Spleen (tissue), 7 donors: Measurements from ENCODE around the gene MT1H.

Experiments used
- POLR2A ChIP-seq, 3 donors: fragments of 450-650 bp; IDR thresholded peaks; one replicate each; pipeline ENCODE4 v1.5.1; 2017; ENCODE audit warnings: antibody characterized with exemption in 3 of 3, mild to moderate bottlenecking in 1 of 3
- TF ChIP-seq, protein P1 (sequence below), 11 experiments: fragments of 200-600 bp in 7 of 11; fragments of 450-650 bp in 4 of 11; sonication (generic) in 4 of 11; IDR thresholded peaks in 8 of 11; conservative IDR thresholded peaks in 3 of 11; 1 replicate in 7 of 11; 2 replicates in 4 of 11; pipeline versions ENCODE4 v1.4.0 to v1.8.0; 2016 to 2021; ENCODE audit warnings: antibody characterized with exemption in 11 of 11, inconsistent platforms in 4 of 11, mild to moderate bottlenecking in 1 of 11
- donor health status: DM: no; HTN: no; CAD: no; lungs with moderate emphysema.
- donor health status: DM: no; HTN: no; CAD: no.
- donor health status: DM: no; HTN: no; CAD: no.

- TF ChIP-seq, protein P1, sequence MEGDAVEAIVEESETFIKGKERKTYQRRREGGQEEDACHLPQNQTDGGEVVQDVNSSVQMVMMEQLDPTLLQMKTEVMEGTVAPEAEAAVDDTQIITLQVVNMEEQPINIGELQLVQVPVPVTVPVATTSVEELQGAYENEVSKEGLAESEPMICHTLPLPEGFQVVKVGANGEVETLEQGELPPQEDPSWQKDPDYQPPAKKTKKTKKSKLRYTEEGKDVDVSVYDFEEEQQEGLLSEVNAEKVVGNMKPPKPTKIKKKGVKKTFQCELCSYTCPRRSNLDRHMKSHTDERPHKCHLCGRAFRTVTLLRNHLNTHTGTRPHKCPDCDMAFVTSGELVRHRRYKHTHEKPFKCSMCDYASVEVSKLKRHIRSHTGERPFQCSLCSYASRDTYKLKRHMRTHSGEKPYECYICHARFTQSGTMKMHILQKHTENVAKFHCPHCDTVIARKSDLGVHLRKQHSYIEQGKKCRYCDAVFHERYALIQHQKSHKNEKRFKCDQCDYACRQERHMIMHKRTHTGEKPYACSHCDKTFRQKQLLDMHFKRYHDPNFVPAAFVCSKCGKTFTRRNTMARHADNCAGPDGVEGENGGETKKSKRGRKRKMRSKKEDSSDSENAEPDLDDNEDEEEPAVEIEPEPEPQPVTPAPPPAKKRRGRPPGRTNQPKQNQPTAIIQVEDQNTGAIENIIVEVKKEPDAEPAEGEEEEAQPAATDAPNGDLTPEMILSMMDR (IDR thresholded peaks at IDR 0.05 in 8 of 11, conservative IDR thresholded peaks at IDR 0.05 in 3 of 11) = no peak
- no peak for TF ChIP-seq POLR2A (IDR thresholded peaks at IDR 0.05)
These were observed 10.2 kb downstream of the MT1H start for GRCh38 chr16:56679818-56680217.
